OCI-M2 (cell line): ENCODE data around the gene ZNF318.
"Not testable (repeated sequence)": the region's sequence is repeated elsewhere in the genome, so short reads cannot be mapped to it uniquely, and the experiment has no call there.

ENCODE experiments used
- DNase-seq: peaks from one replicate; lab custom pipeline; 2025; ENCODE audit not compliant: unreplicated experiment; lab: John Stamatoyannopoulos, UW

Gene ZNF318

GRCh38 chr6:43336382-43336781 lies 33.1 kb downstream of the ZNF318 start:
- DNase-seq, result no peak

- no peak for DNase-seq
Observed at GRCh38 chr6:43335469-43335868, 34.0 kb downstream of the ZNF318 start.

- no peak for DNase-seq
Observed at GRCh38 chr6:43334466-43335095, 34.9 kb downstream of the ZNF318 start.

GRCh38 chr6:43331891-43332290 lies 37.6 kb downstream of the ZNF318 start:
- DNase-seq, result no peak

GRCh38 chr6:43331470-43331869 lies 38.0 kb downstream of the ZNF318 start:
- no peak for DNase-seq

GRCh38 chr6:43328528-43328927 lies 40.9 kb downstream of the ZNF318 start:
- DNase-seq, result no peak

GRCh38 chr6:43325876-43326275 lies 43.6 kb downstream of the ZNF318 start:
- DNase-seq, result no peak

GRCh38 chr6:43318011-43318410 lies 51.4 kb downstream of the ZNF318 start:
- DNase-seq, result no peak

- no peak for DNase-seq
Observed at GRCh38 chr6:43313813-43314212, 55.6 kb downstream of the ZNF318 start.

- no peak for DNase-seq
Observed at GRCh38 chr6:43311666-43312065, 57.8 kb downstream of the ZNF318 start.

GRCh38 chr6:43310624-43311023 lies 58.8 kb downstream of the ZNF318 start:
- no peak for DNase-seq

GRCh38 chr6:43310134-43310533 lies 59.3 kb downstream of the ZNF318 start:
- DNase-seq, result no peak

GRCh38 chr6:43308990-43309477 lies 60.4 kb downstream of the ZNF318 start:
- no peak for DNase-seq

- no peak for DNase-seq
Observed at GRCh38 chr6:43308101-43308989, 61.1 kb downstream of the ZNF318 start, which contains the start of gene CRIP3. Gene CRIP3, minus strand, starts transcription at chr6:43308826. Its CDS starts 34 bp downstream, at chr6:43308792.

GRCh38 chr6:43307451-43308100 lies 61.9 kb downstream of the ZNF318 start:
- no peak for DNase-seq

- no peak for DNase-seq
Observed at GRCh38 chr6:43306086-43306485, 63.4 kb downstream of the ZNF318 start.

- no peak for DNase-seq
Observed at GRCh38 chr6:43304882-43305281, 64.6 kb downstream of the ZNF318 start.

- no peak for DNase-seq
Observed at GRCh38 chr6:43304361-43304760, 65.1 kb downstream of the ZNF318 start.

GRCh38 chr6:43303751-43304331 lies 65.6 kb downstream of the ZNF318 start:
- no peak for DNase-seq

GRCh38 chr6:43303006-43303405 lies 66.4 kb downstream of the ZNF318 start:
- DNase-seq, result not testable (repeated sequence)

- no peak for DNase-seq
Observed at GRCh38 chr6:43302126-43302525, 67.3 kb downstream of the ZNF318 start.
